Spleen (tissue), 7 donors: ENCODE results near the gene ELOVL4.

Experiments
- CTCF ChIP-seq, 11 experiments: fragments of 200-600 bp in 7 of 11; fragments of 450-650 bp in 4 of 11; sonication (generic) in 4 of 11; IDR thresholded peaks in 8 of 11; conservative IDR thresholded peaks in 3 of 11; 1 replicate in 7 of 11; 2 replicates in 4 of 11; pipeline versions ENCODE4 v1.4.0 to v1.8.0; 2016 to 2021; ENCODE audit warnings: antibody characterized with exemption in 11 of 11, inconsistent platforms in 4 of 11, mild to moderate bottlenecking in 1 of 11
- POLR2A ChIP-seq, 3 donors: fragments of 450-650 bp; IDR thresholded peaks; one replicate each; pipeline ENCODE4 v1.5.1; 2017; ENCODE audit warnings: antibody characterized with exemption in 3 of 3, mild to moderate bottlenecking in 1 of 3
- POLR2AphosphoS5 ChIP-seq, 3 donors: sonication (generic); formaldehyde crosslinking; IDR thresholded peaks; one replicate each; pipeline ENCODE4 v1.5.1; 2017; ENCODE audit warnings: antibody characterized with exemption in 3 of 3
- donor health status: DM: no; HTN: no; CAD: no; lungs with moderate emphysema.
- donor health status: DM: no; HTN: no; CAD: no.
- donor health status: DM: no; HTN: no; CAD: no.

- TF ChIP-seq POLR2A (IDR thresholded peaks at IDR 0.05): no peak
- no peak for TF ChIP-seq CTCF (IDR thresholded peaks at IDR 0.05 in 8 of 11, conservative IDR thresholded peaks at IDR 0.05 in 3 of 11)
- no peak for TF ChIP-seq POLR2AphosphoS5 (IDR thresholded peaks at IDR 0.05)
These were observed 51.8 kb downstream of the ELOVL4 start for GRCh38 chr6:79895382-79896074.
